Sigmoid colon (tissue), 4 donors: ENCODE data around the gene GSAP.

Experiments used
- POLR2A ChIP-seq, 2 donors: fragments of 450-650 bp; IDR thresholded peaks; one replicate each; pipeline ENCODE4 v1.6.1; 2016; ENCODE audit warnings: antibody characterized with exemption in 2 of 2, mild to moderate bottlenecking in 2 of 2, moderate library complexity in 2 of 2
- POLR2AphosphoS5 ChIP-seq, 4 donors: sonication (generic); formaldehyde crosslinking; IDR thresholded peaks; one replicate each; pipeline ENCODE4 v1.6.1; 2017; ENCODE audit warnings: antibody characterized with exemption in 4 of 4
- TF ChIP-seq, protein P1 (sequence below), 4 experiments: fragments of 450-650 bp in 3 of 4; fragments of 200-600 bp in 1 of 4; IDR thresholded peaks; one replicate each; pipeline ENCODE4 v1.5.1; 2016 to 2019; ENCODE audit warnings: antibody characterized with exemption in 4 of 4, mild to moderate bottlenecking in 3 of 4, moderate library complexity in 2 of 4

GRCh38 chr7:77282897-77283296 lies 133.3 kb downstream of the GSAP start:
- TF ChIP-seq, protein P1, sequence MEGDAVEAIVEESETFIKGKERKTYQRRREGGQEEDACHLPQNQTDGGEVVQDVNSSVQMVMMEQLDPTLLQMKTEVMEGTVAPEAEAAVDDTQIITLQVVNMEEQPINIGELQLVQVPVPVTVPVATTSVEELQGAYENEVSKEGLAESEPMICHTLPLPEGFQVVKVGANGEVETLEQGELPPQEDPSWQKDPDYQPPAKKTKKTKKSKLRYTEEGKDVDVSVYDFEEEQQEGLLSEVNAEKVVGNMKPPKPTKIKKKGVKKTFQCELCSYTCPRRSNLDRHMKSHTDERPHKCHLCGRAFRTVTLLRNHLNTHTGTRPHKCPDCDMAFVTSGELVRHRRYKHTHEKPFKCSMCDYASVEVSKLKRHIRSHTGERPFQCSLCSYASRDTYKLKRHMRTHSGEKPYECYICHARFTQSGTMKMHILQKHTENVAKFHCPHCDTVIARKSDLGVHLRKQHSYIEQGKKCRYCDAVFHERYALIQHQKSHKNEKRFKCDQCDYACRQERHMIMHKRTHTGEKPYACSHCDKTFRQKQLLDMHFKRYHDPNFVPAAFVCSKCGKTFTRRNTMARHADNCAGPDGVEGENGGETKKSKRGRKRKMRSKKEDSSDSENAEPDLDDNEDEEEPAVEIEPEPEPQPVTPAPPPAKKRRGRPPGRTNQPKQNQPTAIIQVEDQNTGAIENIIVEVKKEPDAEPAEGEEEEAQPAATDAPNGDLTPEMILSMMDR (IDR thresholded peaks at IDR 0.05), result no peak
- no peak for TF ChIP-seq POLR2AphosphoS5 (IDR thresholded peaks at IDR 0.05)
- no peak for TF ChIP-seq POLR2A (IDR thresholded peaks at IDR 0.05)
